AG04449 (cell line): ENCODE results near the gene RALGPS1.
"Not testable (repeated sequence)": the region's sequence is repeated elsewhere in the genome, so short reads cannot be mapped to it uniquely, and the experiment has no call there.

Source experiments
- CTCF ChIA-PET: fragments of 350-600 bp; formaldehyde crosslinking; extraction: SDS; loops from one replicate; lab custom pipeline; 2021; ENCODE audit warnings: antibody characterized with exemption; lab: Yijun Ruan, JAX
- POLR2A ChIA-PET: fragments of 400-600, 350-600 bp; formaldehyde crosslinking; extraction: SDS; loops from one replicate; lab custom pipeline; 2020; ENCODE audit warnings: antibody characterized with exemption, inconsistent platforms; lab: Yijun Ruan, JAX
- DNase-seq: peaks from one replicate; pipeline ENCODE4 v3.0.0-alpha.2; 2010; ENCODE audit warnings: low read depth, low spot score
- H3K4me3 ChIP-seq: 2 replicates; pipeline ENCODE4 v1.5.1; 2011; ENCODE audit warnings: low read depth, mild to moderate bottlenecking, control low read depth, low read length
- CTCF ChIP-seq: IDR thresholded peaks from one replicate; pipeline ENCODE4 v1.5.1; 2011; ENCODE audit warnings: mild to moderate bottlenecking, moderate library complexity, low read length, control low read depth, inconsistent platforms; ENCODE audit not compliant: insufficient read depth; ENCODE audit errors: missing control alignments

Gene RALGPS1

DNA sequence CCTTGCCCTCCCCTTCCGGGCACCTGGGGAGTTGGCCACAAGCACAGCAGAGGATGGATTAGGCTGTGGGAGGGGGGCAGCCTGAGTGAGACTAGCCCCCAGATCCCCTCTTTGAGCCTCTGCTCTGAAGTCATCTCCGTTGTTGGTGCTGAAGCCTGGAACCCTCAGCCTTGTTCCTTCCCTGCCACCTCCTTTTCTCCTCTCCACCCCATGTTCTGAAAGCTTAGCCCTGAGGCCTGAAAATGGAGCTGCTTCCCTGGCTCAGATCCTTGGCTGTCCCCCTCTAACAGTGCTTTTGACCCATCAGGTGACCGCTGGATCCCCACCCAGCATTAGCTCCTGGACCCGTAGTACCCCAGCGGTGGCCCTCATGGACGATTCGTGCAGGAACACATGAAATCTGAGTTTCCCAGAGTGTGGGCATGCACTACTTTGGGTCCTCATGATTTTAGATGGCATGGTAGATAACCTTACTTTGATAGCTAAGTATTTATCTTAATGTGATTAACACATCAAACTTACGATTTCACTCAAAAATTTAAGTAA is 229.4 kb downstream of the RALGPS1 start:
- ChIA-PET POLR2A (interaction anchor here (0.7 kb wide), 1 partner anchor 154 kb away, joined by 3 read pairs; no protein-coding TSS in a partner anchor), CTCF (interaction anchor here (4.0 kb wide), 1 partner anchor 10 kb away, joined by 12 read pairs; no protein-coding TSS in a partner anchor)
- H3K4me3 ChIP-seq = no peak overlapping the region
- no peak for DNase-seq
- TF ChIP-seq CTCF = no peak

DNA sequence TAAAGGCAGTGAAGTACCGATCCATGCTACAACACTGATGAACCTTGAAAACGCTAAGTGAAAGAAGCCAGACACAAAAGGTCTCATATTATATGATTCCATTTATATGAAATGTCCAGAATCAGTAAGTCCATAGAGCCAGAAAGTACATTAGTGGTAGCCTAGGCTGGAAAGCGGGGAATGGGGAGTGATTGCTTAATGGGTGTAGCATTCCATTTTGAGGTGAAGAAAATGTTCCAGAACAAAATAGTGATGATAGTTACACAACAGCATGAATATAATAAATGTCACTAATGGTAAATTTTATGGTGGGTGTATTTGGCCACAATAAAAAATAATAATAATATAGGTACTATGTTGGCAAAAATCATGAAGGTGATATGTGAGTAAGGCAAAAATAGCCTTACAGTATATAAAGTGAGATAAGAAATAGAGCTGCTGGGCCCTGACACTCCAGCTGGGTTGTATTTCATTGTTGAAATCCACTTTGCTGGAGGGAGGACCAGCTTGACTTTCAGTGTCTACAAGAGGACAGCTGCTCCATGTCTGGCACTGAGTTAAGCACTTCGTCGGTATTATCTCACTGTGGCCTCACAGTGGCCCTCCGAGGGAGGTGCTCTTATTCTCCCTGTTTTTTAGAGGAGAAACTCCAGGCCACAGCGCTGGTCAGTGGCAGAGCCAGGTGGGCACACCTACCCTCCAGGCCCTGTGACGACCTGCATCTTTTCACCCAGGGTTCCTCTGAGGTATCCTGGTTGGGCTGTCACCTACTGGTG is 230.3 kb downstream of the RALGPS1 start:
- POLR2A ChIA-PET = no interaction called here
- H3K4me3 ChIP-seq = no peak overlapping the region
- no peak for TF ChIP-seq CTCF
- CTCF ChIA-PET = interaction anchor here (1.1 to 4.0 kb wide), 3 partner anchors 8 to 14 kb away, joined by 3 to 12 read pairs (median 3); no protein-coding TSS in a partner anchor
- DNase-seq = no peak

- CTCF ChIA-PET = interaction anchor here (1.9 to 4.0 kb wide), 3 partner anchors 9 to 182 kb away, joined by 5 to 12 read pairs (median 5); no protein-coding TSS in a partner anchor
- POLR2A ChIA-PET, H3K4me3 ChIP-seq, DNase-seq: not testable (repeated sequence)
Measured at GRCh38 chr9:127146841-127147240, 232.3 kb downstream of the RALGPS1 start.

GRCh38 chr9:127147251-127147650 is 232.7 kb downstream of the RALGPS1 start:
- DNase-seq = no peak
- H3K4me3 ChIP-seq = no peak overlapping the region
- ChIA-PET CTCF (interaction anchor here (1.9 to 2.3 kb wide), 2 partner anchors 9 to 182 kb away, joined by 5 read pairs; no protein-coding TSS in a partner anchor), POLR2A (no interaction called here)
- TF ChIP-seq CTCF = no peak

GRCh38 chr9:127148014-127148413 is 233.4 kb downstream of the RALGPS1 start:
- CTCF ChIA-PET = interaction anchor here (2.3 kb wide), 2 partner anchors 10 to 15 kb away, joined by 5 to 9 read pairs; no protein-coding TSS in a partner anchor
- POLR2A ChIA-PET = no interaction called here
- H3K4me3 ChIP-seq = no peak overlapping the region
- no peak for DNase-seq
- no peak for TF ChIP-seq CTCF

DNA sequence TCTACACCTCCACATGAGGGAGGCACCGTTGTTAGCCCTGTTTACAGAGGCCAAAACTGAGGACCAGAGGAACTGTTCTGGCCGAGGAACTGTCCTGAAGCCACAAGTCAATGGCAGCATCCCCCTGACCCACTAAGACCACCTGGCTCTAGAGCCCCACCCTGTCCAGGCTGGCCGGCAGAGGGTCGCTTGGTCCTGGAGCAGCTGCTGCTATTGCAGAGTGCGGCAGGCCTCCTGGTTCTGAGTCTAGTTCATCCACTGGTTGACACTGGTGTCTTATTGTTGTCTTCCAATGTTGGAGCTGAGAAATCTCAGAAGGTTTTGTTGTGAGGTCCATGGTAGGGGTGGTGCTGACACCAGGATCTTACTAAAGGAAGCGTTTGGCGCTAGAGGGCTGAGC is 234.4 kb downstream of the RALGPS1 start:
- no peak for TF ChIP-seq CTCF
- H3K4me3 ChIP-seq = no peak overlapping the region
- CTCF ChIA-PET = interaction anchor here (1.0 to 2.3 kb wide), 2 partner anchors 14 to 184 kb away, joined by 3 to 9 read pairs; no protein-coding TSS in a partner anchor
- no peak for DNase-seq
- POLR2A ChIA-PET = no interaction called here
